NOMO-1 (cell line): ENCODE data around the gene EFEMP2.

Experiments used
- DNase-seq, 2 experiments: peaks; one replicate each; lab custom pipeline; 2025; ENCODE audit not compliant: unreplicated experiment in 2 of 2; lab: John Stamatoyannopoulos, UW

The EFEMP2 gene

DNA sequence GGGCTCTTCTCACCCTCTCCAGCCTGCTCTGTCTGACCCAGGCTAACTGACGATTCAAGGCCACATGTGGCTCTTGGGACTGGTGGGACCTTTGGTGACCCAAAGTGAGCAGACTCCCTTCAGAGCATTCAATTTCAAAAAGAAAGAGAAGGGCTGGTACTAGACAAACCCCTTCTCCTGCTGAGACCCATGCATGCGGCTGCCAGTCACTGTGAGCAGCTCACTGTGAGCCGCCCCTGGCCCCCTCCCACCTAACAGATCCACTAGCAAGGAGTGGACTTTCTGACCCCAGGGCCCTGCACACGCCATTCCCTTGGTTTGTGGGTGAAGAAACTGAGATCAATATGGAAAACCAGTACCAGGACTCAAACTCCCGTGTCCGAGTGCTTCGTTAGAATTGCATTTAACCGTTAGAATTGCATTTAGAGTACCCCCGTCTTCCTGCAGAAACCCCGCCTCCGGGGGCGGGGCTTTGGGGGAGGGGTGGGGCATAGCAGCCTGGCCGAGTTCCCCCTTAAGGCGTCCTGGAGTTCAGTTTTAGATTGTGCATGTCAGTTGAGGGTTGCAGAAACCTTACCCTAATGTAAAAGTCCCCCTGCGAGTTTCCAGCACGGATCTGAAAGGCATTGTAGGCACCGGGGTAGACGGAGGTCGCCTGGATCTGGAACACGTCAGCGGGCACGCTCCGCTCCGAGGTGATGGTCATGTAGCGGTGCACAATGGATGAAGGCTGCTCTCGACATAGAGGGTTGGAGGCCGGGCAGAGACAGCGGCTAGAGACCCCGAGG lies 5.1 kb downstream of the EFEMP2 start:
- DNase-seq, result no peak

DNA sequence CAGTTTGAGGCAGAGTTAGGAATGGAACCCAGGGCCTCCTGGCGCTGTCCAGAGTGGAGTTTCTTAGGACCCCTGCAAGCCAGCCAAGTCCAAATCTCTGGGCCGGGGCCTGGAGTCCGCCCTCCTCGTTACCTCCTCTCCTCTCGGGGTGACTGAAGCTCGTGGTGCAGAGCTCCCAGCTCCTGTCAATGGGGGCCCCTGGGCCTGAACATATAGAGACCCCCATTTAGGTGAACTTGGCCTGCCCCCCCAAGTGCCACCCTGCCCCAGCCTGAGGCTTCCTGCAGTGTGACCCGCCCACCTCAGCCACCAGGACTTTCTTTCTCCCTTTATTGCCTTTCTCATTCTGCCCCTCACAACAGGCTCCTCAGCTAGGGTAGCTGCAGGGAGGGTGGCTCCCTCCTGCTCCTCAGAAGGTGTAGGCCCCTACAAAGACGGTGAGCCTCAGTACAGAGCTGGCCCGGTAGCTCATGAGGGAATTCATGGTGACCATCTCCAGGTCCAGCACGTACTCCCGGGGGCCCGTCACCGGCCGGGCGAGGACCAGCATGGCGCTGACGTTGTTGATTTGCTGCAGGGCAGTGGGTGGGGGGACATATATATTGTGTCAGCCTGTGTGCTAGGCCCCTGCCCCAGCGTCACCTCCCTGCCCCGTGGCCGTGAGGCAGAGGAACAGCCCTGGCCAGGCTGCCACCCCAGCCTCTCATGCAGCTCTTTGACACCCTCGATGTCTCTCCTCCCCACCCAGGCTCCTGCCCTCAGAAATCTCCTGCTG lies 5.9 kb downstream of the EFEMP2 start:
- no peak for DNase-seq

DNA sequence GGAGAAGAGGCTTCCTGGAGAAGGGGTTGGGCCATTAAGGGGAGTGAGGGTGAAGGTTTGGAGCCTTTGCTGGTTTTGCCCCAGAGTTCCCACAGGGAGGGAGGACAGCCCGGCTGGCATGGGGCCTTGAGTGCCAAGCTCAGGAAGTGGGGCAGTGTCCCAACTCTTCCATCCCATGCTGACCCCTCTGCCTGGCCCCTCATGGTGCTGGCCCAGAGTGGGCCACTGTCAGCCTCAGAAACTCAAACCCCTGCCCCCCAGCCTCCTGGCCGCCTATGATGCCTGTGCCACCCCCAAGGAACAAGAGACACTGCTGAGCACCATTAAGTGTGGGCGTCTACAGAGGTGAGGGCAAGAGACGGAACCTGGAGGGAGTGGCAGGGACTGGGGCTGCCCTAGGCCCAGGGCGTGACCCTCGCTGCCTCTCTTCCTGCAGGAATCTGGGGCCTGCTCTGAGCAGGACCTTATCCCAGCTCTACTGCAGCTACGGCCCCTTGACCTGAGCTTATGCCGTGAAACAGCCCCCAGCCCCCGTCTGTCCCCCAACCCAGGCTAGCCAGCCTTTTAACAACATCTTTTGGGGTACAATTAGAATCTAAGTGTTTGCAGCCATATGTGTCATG lies 6.9 kb downstream of the EFEMP2 start:
- no peak for DNase-seq

DNA sequence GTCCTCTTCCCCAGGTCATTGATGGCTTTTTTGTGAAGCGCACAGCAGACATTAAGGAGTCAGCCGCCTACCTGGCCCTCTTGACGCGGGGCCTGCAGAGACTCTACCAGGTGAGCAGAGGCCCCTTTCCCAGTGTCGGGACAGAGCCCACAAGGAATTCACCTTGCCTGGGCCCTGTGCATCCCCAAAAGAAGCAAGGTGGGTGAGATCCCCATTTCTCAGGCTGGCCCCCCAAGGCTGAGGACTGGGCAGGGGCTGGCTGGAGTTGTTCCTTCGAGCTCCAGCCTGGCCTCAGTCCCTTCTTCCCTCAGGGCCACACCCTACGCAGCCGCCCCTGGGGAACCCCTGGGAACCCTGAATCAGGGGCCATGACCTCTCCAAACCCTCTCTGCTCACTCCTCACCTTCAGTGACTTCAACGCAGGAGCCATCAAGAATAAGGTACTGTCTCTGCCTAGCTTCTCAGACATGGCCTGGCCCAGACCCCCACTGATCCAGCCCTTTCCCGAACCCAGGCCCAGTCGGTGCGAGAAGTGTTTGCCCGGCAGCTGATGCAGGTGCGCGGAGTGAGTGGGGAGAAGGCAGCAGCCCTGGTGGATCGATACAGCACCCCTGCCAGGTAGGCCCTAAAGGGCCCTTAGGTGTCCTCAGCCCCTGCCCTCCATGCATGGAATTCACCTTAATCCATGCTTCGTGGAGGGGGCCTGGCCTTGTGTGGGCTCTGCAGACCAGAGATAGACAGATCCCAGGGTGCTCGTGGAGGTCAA lies 7.7 kb downstream of the EFEMP2 start:
- no peak for DNase-seq

DNA sequence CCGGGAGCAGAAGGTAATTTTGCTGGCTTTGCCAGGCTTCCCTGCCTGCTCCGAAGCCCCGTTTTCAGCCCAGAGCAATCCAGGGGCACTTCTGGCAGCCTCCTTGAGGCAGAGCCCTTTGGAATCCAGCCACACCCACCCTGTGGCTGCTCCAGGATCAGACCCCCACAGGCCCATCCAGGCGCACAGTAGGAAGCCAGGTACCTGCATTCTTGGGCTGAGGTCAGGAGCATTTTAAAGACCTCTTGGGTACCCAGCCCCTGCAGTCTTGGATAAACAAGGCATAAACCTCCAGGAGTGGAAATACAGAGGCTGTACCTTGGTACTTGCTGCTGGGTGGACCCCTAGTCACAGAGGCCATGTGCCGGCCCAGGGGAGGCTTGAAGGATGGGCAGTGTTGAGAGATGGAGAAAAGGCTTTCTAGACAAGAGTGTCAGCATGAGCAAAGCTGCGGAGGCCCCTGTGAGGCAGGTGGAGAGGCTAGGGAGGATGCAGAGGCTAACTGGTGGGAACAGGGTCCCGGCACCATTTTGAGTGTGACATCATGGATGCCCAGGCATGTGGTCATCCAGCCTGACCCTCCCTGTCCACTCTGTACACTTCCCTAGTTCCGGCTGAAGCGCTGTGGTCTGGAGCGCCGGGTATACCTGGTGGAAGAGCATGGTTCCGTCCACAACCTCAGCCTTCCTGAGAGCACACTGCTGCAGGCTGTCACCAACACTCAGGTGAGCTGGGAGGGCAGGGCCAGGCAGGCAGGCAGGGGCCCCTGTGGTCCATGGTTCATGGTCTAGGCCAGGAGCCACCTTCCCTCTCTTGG lies 8.5 kb downstream of the EFEMP2 start:
- DNase-seq, result no peak

DNA sequence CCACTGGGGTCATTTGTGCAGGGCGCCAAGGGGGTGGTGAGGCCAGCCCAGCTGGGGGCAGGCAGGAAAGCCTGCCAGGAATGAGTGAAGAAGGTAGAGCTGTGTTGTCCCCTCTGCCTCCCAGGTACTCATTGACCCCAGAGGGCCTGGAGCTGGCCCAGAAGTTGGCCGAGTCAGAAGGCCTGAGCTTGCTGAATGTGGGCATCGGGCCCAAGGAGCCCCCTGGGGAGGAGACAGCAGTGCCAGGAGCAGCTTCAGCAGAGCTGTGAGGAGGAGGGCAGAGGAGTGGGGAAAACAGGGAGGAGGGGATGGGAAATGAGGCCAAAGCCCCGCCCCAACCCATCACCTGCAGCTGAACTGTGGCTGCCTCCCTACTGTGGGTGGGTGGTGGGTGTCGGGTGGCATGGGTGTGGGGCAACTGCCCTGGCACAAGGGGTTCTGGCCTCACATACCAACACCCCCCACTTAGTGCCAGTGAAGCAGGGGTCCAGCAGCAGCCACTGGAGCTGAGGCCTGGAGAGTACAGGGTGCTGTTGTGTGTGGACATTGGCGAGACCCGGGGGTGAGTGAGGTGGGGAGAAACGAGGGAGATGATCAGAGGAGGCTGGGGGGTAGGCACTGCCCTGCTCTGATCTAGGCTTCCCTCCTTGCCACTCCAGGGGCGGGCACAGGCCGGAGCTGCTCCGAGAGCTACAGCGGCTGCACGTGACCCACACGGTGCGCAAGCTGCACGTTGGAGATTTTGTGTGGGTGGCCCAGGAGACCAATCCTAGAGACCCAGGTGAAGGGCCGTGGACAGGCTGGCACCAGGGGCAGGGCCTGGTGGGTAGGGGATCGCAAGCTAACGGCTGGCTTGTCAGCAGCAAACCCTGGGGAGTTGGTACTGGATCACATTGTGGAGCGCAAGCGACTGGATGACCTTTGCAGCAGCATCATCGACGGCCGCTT lies 9.4 kb downstream of the EFEMP2 start:
- DNase-seq, result no peak

DNA sequence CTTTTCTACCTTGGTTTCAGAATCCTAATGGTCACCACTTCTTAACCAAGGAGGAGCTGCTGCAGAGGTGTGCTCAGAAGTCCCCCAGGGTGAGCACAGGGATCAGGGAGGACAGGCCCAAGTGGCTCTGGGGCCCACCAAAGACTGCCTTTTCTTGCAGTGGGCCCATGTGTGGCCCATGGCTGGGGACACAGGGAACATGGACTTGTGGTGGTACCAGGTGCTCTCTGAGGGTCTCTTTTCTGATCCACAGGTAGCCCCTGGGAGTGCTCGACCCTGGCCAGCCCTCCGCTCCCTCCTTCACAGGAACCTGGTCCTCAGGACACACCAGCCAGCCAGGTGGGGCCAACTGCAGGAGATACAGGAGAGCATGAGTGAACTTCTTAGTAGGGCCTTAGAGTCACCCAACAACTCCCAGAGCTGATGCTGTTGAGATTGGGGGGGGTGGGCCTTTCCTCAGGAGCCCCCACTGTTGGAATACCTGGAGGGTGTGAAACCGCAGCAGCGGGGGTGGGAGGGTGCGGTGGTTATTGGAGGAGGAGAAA lies 10.3 kb downstream of the EFEMP2 start:
- DNase-seq, result no peak

DNA sequence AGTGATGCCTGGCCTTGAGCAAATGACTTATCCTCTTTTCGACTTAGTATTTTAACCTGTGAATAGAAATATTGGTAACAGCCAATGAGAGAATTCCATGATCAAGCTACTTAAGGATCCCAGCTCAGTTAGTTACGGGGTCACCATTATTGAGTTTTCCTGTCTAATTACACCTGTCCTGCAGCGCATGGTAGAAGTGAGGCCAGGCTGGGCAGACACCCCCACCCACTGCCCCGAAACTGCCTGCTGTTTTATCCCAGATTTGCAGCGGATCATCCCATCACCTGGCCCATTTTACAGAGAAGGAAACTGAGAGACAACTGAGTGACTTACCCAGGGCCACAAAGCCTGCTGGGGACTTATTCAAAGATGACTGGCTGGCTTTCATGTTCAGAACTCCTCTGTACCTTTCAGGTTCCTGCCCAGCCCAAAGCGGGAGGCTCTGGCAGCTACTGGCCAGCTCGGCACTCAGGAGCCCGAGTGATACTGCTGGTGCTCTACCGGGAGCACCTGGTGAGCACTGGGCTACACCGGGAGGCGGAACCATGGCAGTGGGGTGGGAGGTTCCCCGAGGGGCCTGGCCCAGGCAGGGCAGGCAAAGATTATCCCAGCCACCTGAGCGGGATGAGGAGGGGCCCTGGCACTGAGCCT lies 10.9 kb downstream of the EFEMP2 start:
- no peak for DNase-seq

DNA sequence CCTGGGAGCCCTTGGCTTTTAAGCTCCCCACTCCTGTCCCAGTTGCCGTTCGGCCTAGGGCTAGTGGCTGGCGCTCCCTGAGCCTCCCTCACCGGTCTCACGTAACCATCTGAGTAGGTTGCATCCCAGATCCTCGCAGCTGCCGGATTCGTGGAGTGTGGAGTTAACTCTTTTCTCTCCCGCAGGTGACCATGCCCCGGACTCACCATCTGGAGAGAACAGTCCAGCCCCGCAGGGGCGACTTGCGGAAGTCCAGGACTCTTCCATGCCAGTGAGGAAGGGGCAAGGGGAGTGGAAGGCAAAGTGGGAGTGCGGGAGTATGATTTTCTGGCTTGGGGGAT lies 11.5 kb downstream of the EFEMP2 start:
- no peak for DNase-seq

DNA sequence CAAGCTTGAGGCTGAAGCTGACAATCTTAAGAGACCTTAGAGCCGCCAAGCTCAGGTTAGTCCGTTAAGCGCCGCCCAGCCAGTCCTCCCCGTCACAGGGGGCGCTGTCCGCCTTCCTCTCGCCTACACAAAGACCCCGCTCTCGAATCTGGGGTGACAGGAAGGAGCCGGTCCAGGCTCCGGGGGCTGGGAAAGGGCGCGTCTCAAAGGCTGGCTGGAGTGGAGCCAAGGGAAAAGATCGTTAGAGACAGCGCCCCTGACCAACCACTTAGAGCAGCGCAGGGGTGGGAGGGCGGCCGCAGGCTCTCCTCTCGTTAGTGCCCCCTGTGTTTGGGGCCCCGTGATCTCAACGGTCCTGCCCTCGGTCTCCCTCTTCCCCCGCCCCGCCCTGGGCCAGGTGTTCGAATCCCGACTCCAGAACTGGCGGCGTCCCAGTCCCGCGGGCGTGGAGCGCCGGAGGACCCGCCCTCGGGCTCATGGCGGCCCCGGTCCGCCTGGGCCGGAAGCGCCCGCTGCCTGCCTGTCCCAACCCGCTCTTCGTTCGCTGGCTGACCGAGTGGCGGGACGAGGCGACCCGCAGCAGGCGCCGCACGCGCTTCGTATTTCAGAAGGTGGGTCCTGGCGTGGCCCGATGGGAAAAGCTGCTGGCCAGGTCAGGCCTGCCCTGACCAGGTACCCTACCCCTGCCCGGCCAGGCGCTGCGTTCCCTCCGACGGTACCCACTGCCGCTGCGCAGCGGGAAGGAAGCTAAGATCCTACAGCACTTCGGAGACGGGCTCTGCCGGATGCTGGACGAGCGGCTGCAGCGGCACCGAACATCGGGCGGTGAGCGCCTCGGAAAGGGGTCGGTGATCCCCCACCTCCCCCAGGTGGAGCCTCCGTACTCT lies 12.1 kb downstream of the EFEMP2 start, which contains the start of gene MUS81:
MUS81 (plus strand) TSS at position 156 of the 887 bp plus-strand sequence; CDS start at position 477, 321 bp downstream.
- peak; percentile 95 to 98 for DNase-seq

DNA sequence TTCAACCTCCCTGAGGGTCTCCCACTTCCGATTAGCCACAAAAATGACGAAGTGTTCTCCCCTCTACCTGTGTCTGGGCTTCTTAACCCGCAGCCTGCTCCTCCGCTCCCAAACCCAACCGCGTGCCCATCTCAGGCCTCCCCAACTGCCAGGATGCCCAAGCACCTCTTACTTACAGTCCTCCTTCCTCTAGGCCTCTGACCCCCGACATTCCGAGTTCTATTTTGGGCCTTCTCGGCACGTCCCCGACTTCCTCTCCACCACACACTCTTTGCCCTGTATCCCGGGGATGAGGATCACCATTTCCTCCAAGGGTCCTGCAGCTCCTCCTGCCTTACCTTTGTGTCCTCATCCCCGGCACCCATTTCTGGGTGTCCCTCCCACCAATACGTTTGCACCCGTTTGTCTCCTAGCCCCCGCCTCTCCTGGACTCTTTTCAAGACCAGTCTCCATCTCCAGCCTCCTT lies 12.8 kb downstream of the EFEMP2 start:
- no peak for DNase-seq

DNA sequence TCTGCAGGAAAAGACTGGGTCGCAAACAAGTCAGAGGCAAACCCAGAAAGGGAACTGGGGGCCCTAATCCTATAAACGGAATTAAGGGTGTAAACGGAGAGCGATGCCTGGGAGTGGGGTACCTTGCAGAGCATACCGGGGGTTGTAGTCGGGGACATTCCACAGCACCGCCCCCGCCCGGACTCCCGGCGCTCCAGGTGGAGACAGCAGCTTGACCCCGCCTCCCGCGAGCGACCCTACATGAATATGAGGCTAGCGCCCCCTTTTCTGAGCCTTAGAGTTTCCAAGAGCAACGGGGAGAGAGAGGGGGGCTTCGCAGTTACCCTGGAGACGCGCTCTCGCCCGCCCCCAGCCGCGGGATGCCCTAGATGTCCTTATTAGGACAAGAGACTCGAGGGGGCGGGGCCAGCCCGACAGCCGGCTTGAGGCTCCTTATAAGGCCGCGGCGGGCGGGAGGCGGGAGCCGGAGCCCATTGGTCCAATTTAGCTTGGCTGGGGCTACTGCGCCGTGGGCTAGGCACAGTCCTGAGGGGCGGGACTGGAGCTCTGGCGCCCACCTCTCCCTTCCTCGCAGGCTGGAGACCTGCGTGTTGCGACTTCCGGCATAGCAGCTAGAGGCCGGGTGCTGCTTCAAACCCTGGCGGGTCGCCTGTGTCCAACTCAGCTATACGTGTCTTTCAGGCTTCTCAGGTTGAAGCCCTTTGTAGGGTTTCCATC lies 13.3 kb downstream of the EFEMP2 start:
- peak; percentile 99 for DNase-seq

DNA sequence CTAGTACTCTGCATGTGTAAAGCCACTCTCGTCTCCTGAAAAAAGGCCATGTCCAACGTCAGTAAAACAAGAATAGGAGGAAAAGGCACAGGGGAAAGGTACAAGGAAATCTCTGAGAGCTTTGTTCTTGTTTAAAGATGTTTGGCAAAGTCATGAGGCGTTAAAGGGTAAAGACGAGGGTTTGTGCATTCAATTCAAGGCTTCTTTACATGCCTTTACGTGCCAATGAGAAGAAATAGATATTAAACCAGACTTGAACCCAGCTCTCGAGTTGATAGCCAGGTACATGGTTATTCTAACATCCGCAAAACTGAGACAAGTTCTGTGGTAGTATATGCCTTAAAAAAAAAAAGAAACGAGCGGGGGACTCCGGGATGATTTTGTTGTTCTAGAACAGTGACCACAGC lies 13.9 kb downstream of the EFEMP2 start:
- no peak for DNase-seq

DNA sequence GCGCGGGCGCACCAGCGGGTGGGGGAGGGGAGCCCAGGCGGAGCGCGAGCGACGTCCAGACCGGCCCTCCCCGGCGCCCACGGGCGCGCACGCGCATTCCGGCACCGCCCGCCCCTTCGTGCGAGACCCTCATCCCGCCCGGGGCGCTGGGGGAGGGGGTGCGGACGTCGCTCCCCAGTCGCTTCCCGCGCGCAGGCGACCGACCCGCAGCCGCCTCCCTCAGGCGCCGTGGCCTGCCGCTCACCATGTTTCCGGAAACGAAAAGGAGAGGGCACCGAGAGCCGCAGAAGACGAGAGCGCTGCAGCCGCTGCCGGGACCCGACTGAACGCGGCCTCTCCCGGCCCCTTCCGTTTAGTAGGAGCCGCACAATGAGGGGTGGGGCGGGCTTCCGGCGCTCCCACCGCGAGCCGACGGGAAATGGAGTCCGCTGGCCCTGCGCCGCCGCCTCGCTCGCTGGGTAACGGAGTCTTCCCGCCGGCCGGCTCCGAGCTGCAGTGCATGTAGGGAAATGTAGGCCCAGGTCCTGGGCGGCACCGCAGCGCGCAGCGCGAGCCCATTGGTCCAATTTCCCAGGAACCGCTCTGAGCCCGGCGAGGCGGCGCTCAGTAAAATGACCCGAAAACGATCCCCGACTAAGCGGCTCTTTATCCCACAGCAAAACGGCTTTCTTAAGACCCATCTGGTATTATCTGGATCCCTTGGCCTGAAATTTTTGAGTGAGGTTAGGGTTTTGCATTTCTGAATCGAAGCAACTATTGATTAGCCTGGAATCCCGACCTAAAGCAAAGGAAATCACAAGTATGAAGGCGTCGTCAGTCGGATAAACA lies 14.5 kb downstream of the EFEMP2 start, which contains the start of gene CFL1:
CFL1 (minus strand) TSS at position 328 of the 828 bp plus-strand sequence; CDS start at position 247, 81 bp downstream.
- DNase-seq, result peak; percentile 96 to 99

DNA sequence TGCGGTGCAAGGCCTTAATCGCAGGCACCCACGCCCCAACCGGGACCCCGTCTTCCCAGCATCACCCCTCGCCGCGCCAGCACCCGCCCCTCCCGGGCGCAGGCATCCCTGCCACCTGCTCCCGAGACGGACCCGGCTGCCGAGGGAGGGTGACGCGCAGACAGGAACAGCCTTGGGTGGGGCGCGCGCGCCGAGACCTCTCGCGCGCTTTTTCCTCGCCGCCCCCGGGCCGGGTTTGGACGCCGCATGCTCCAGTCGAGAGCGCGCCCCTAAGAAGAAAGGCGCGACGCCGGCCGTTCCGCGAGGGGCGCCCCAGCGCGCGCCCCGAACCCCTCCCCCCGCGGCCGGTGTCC lies 15.1 kb downstream of the EFEMP2 start:
- peak in 1 of 2 experiments; percentile 40 for DNase-seq
